ENCODE data around the gene PVALEF. TPM values are rescaled to one million over a fixed set of nuclear protein-coding genes. Genes with fewer than 3 reads are reported as not detected.

PVALEF gene
- total RNA-seq, 1 donor from 2014 or later = not detected

DNA sequence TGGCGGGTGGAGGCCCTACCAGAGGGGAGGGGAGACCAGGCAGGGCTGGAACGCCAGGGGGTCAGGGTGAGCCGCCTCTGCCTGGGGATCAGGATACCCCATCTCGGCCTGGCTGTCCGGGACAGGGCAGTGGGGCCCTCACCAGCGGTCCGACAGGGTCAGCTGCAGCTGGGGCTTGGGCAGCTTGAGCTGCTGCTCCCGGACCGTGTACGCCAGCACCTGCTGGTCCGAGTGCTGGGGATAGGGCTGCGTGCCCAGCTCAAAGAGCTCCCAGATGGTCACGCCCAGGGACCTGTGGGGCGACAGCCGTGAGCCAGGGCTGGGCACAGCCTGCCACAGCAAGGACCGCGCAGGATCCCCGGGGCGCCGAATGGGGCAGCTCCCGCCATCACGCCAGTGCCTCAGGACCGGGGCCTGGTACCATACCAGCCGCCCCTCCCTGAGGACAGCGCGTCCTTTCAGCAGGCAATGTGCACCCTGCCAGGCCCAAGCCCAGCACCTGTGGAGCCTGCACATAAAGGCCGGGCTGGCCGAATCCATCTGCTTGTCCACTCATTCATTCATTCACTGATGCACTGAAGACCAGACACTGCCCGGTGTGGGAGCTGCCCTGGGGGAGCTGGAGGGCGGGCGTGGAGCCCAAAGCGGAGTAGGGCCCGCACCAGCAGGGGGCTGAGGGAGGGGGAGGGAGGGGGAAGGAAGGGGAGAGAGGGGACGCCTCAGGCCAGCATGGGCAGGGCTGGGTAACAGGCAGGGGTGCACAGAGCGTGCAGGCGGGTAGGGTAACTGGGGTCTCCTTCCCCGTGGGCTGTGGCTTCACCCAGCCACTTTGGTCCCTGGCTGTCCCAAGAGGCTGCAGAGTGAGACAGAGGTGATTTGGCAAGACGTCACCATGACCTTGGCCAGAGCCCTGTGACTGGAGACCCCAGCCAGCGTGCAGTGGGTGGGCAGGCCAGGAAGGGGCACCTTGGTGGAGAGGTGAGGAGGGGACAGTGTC lies 42.0 kb upstream of the PVALEF start:
- H3K4me1 Mint-ChIP-seq (ENCODE audit: low read depth) = no peaks in the 10 kb centered on the region
- intact Hi-C loops (cut with micrococcal nuclease) = no loop called here
- no peak overlapping the region for H3K27ac Mint-ChIP-seq
- H3K36me3 Mint-ChIP-seq (ENCODE audit: low read depth) = no peaks in the 10 kb centered on the region
- no peaks in the 10 kb centered on the region for H3K9me3 Mint-ChIP-seq
- no peaks in the 10 kb centered on the region for H3K27me3 Mint-ChIP-seq (ENCODE audit: insufficient read depth)
- no peak for DNase-seq (ENCODE audit: low spot score)
- no peak overlapping the region for H3K4me3 Mint-ChIP-seq

DNA sequence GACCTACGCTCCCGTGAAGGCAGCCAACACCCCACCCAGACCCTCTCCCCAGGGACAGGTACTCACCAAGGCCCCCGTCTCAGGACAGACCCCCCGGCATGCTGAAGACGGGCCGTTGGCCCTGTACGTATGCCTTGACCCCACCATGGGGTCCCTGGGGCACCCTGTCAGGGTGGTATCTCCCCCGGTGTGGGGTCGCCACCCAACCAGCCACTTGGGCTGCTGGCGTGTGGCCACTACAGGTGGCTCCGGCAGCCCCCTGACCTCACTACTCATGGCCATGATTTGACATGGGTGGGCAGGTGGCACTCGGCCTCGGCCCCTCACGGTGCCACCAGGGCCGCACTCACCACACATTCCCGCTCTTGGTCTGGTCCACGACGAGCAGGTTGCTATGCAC lies 40.9 kb upstream of the PVALEF start:
- Mint-ChIP-seq H3K9me3 (no peaks in the 10 kb centered on the region), H3K27ac (no peak overlapping the region), H3K4me3 (no peak overlapping the region), H3K27me3 (ENCODE audit: insufficient read depth) (no peaks in the 10 kb centered on the region), H3K4me1 (ENCODE audit: low read depth) (no peaks in the 10 kb centered on the region), H3K36me3 (ENCODE audit: low read depth) (no peaks in the 10 kb centered on the region)
- DNase-seq (ENCODE audit: low spot score) = no peak
- intact Hi-C loops (cut with micrococcal nuclease) = no loop called here

DNA sequence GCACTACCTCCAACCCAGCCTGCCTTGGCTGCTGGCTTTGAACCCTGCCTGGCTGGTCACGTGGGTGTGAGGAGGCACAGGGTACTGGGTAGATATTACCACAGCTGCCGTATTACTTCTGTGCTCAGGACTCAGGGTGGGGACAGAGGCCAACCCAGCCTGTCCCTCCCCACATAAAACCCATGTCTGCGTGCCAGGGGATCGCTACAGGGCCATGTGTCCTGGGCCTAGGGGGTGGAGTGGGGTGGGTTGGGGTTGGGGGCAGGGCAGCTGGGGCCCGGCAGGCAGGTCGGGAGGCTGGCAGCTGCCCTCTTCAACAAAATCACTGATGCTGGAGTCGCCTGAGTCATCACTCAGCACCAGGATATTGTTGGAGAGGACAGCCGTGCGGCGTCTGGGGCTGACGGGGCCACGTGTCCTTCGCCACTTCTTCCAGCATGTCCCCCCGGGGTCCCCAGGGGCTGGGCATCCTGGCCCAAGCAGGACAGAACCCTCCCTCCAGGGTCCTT lies 39.7 kb upstream of the PVALEF start:
- intact Hi-C loops (cut with micrococcal nuclease) = no loop called here
- no peak overlapping the region for H3K4me3 Mint-ChIP-seq
- no peak overlapping the region for H3K27ac Mint-ChIP-seq
- H3K27me3 Mint-ChIP-seq (ENCODE audit: insufficient read depth) = no peaks in the 10 kb centered on the region
- H3K9me3 Mint-ChIP-seq = no peaks in the 10 kb centered on the region
- DNase-seq (ENCODE audit: low spot score) = no peak
- H3K36me3 Mint-ChIP-seq (ENCODE audit: low read depth) = no peaks in the 10 kb centered on the region
- H3K4me1 Mint-ChIP-seq (ENCODE audit: low read depth) = no peaks in the 10 kb centered on the region

DNA sequence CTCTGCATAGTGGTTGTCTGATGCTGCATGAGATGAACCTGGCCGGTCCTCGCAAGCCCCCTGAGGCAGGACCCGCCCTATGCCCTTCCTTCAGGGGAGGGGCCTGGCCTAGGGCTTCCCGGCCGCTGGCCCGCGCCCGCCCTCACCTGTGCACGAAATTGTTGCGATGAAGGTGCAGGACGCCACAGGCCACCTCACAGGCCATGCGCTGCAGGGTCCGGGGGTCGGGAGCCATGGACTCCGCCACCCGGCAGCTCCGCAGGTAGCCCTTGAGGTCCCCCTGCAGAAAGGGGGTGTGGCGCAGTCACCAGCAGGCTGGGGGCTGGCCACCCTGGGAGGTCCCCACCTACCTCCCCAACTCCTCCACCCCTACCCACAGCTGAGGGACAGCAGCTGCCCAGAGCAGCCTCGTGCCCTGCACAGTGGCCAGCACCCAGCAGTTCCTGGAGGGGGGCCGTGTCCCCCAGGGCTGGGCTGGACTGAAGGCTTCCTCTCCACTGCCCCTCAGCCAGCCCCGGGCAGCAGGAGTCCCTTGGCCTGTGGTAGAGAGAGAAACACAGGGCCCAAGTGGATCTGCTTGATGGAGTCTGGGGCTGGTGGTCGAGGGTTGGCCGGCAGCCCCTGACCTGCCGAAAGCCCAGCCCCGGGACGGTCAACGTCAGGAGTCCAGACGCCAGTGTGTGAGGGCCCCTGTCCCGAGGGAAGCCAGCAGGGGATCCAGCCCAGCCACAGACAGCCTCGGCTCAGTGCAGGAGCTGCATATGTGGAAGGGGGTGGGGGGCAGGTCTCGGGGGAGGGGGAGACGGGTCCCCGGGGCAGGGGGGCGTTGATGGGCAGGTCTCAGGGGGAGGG lies 38.8 kb upstream of the PVALEF start:
- H3K27me3 Mint-ChIP-seq (ENCODE audit: insufficient read depth) = no peaks in the 10 kb centered on the region
- DNase-seq (ENCODE audit: low spot score) = no peak
- intact Hi-C loops (cut with micrococcal nuclease) = no loop called here
- no peak overlapping the region for H3K27ac Mint-ChIP-seq
- H3K4me1 Mint-ChIP-seq (ENCODE audit: low read depth) = no peaks in the 10 kb centered on the region
- H3K36me3 Mint-ChIP-seq (ENCODE audit: low read depth) = no peaks in the 10 kb centered on the region
- H3K4me3 Mint-ChIP-seq = no peak overlapping the region
- H3K9me3 Mint-ChIP-seq = no peaks in the 10 kb centered on the region

DNA sequence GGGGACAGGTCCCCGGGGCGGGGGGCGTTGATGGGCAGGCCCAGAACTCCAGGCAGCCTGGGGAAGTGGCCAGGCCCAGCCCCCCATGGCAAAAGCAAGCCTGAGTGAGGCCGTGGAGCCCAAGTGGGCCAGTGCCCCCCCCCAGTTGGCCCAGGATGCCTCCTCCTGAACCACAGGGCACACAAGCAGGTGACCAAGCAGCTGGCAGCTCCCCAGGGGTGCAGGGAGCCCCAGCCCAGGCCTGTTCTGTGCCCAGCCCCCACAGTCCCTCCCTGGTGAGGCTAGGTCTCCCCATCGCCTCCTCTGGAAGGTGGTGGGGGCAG lies 38.2 kb upstream of the PVALEF start:
- Mint-ChIP-seq H3K27me3 (ENCODE audit: insufficient read depth) (no peaks in the 10 kb centered on the region), H3K36me3 (ENCODE audit: low read depth) (no peaks in the 10 kb centered on the region), H3K27ac (no peak overlapping the region), H3K4me3 (no peak overlapping the region), H3K9me3 (no peaks in the 10 kb centered on the region), H3K4me1 (ENCODE audit: low read depth) (no peaks in the 10 kb centered on the region)
- intact Hi-C loops (cut with micrococcal nuclease) = no loop called here
- DNase-seq (ENCODE audit: low spot score) = no peak

DNA sequence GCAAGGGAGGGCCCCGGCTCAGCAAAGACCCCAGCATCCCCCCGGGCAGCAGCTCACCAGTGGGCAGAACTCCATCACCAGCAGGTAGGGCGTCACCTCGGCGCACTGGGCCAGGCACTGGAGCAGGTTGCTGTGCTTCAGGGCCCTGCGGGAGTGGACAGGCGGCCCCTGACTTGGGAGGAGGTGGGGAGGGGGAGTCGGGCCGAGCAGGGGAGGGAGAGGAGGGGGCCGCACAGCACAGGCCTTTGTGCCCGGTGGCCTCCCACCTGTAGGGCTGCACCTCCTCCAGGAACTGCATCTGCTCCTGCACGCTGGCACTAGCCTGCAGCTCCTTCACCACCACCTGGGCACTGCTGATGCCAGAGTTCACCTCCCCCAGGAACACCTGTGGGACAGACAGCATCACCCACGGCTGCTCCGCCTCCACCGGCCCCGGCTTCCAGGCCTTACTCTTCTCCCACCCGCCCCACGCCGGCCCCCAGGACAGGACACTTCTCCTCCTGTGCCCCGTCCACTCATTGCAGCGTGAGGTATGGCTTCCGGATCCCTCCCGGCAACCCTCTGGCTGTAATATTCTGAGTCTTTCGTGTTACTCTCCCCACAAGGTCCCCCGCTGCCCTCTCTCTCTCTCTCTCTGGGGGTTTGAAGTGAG lies 37.7 kb upstream of the PVALEF start:
- Mint-ChIP-seq H3K27me3 (ENCODE audit: insufficient read depth) (no peaks in the 10 kb centered on the region), H3K4me1 (ENCODE audit: low read depth) (no peaks in the 10 kb centered on the region), H3K27ac (no peak overlapping the region), H3K4me3 (no peak overlapping the region), H3K36me3 (ENCODE audit: low read depth) (no peaks in the 10 kb centered on the region), H3K9me3 (no peaks in the 10 kb centered on the region)
- no peak for DNase-seq (ENCODE audit: low spot score)
- intact Hi-C loops (cut with micrococcal nuclease) = no loop called here

DNA sequence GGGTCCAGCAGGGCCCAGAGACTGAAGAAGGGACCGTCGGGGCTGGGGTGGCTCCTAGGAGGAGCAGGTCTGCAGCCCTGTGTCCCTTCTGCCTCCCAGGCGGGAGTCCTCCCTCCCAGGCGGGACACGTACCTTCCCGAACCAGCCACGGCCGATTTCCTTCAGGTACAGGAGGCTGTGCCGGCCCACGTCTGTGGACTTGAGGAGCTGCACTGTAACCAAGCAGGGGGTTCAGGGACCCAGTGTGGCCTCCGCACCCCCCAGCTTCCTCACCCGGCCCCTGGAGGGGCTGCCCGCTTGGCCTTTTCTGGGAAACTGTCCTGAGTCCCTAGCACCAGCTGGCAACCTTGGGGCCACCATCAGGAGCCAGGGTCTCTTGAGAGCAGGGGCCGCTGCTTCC lies 37.0 kb upstream of the PVALEF start:
- Mint-ChIP-seq H3K27ac (no peak overlapping the region), H3K36me3 (ENCODE audit: low read depth) (no peaks in the 10 kb centered on the region), H3K9me3 (no peaks in the 10 kb centered on the region), H3K4me1 (ENCODE audit: low read depth) (no peaks in the 10 kb centered on the region), H3K27me3 (ENCODE audit: insufficient read depth) (no peaks in the 10 kb centered on the region), H3K4me3 (no peak overlapping the region)
- intact Hi-C loops (cut with micrococcal nuclease) = no loop called here
- no peak for DNase-seq (ENCODE audit: low spot score)

DNA sequence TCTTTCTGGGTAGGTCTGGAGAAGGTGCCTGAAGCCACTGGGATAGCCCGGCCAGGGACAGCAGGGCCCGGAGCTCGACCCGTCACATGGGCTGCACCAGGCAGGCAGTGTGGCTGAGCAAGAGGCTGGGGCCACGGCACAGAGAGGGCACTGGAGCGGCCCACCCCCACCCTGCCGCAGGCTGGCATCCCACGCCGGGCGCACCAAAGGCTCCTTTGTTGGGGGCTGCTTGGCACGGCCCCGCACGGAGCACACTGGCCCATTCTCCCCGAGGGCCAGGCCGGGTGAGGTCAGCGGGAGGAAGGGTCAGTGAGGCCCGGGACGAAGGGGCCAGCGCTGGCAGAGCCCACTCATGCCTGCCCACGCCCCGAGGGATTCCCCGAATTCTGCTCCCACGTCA lies 36.5 kb upstream of the PVALEF start:
- Mint-ChIP-seq H3K27me3 (ENCODE audit: insufficient read depth) (no peaks in the 10 kb centered on the region), H3K27ac (no peak overlapping the region), H3K9me3 (no peaks in the 10 kb centered on the region), H3K4me3 (no peak overlapping the region), H3K36me3 (ENCODE audit: low read depth) (no peaks in the 10 kb centered on the region), H3K4me1 (ENCODE audit: low read depth) (no peaks in the 10 kb centered on the region)
- no peak for DNase-seq (ENCODE audit: low spot score)
- intact Hi-C loops (cut with micrococcal nuclease) = no loop called here

DNA sequence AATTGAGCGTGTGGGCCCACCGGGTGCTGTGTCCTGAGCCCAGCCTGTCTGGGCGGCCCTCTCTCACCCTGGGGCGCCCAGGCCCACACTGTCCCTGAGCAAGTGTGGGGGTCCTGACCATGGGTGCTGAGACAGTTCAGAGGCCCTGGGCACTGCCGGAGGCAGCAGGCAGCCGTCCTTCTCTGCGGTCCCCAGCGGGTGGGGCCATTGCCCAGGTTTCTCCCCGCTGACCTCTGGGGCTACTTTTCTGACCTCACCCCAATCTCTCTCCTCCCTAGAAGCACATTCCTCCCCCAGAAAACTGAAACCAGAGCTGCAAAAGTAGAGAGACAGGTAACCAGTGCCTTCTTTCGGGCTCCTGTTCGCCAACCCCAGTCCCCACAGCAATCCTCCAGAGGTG lies 36.0 kb upstream of the PVALEF start:
- Mint-ChIP-seq H3K27me3 (ENCODE audit: insufficient read depth) (no peaks in the 10 kb centered on the region), H3K9me3 (no peaks in the 10 kb centered on the region), H3K4me1 (ENCODE audit: low read depth) (no peaks in the 10 kb centered on the region), H3K4me3 (no peak overlapping the region), H3K27ac (no peak overlapping the region), H3K36me3 (ENCODE audit: low read depth) (no peaks in the 10 kb centered on the region)
- DNase-seq (ENCODE audit: low spot score) = no peak
- intact Hi-C loops (cut with micrococcal nuclease) = no loop called here

DNA sequence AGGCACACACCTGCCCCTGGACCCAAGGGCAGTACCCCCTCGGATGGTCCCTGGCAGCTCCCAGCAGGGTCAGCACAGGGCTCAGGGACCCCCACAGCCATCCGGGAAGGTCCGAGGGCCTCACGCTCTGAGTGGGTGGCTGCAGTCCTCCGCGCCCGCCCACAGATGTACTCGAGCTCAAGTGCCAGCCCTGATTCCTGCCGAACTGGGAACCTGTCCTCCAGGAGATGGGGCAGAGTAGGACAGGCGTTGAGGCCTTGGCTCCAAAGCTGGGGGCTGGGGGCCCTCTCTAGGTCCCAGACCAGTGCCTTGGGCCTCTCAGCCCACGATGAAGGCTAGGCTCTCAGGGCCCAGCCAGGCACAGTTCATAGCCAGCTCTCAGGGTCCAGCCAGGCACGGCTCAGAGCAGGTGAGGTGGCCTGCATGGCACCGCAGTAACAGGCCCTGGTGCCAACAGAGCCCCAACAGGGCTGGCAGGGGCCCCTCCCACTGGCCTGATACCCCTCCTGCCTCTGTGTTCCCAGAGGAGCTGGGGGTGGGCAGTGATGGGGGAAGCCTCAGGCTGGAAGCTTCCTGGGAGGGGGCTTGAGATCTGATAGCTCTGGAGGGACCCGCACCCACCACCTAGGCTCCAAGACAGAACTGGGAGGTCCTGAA lies 35.5 kb upstream of the PVALEF start:
- intact Hi-C loops (cut with micrococcal nuclease) = no loop called here
- H3K27ac Mint-ChIP-seq = no peak overlapping the region
- H3K9me3 Mint-ChIP-seq = no peaks in the 10 kb centered on the region
- no peaks in the 10 kb centered on the region for H3K36me3 Mint-ChIP-seq (ENCODE audit: low read depth)
- H3K4me1 Mint-ChIP-seq (ENCODE audit: low read depth) = no peaks in the 10 kb centered on the region
- no peak for DNase-seq (ENCODE audit: low spot score)
- no peak overlapping the region for H3K4me3 Mint-ChIP-seq
- H3K27me3 Mint-ChIP-seq (ENCODE audit: insufficient read depth) = no peaks in the 10 kb centered on the region

DNA sequence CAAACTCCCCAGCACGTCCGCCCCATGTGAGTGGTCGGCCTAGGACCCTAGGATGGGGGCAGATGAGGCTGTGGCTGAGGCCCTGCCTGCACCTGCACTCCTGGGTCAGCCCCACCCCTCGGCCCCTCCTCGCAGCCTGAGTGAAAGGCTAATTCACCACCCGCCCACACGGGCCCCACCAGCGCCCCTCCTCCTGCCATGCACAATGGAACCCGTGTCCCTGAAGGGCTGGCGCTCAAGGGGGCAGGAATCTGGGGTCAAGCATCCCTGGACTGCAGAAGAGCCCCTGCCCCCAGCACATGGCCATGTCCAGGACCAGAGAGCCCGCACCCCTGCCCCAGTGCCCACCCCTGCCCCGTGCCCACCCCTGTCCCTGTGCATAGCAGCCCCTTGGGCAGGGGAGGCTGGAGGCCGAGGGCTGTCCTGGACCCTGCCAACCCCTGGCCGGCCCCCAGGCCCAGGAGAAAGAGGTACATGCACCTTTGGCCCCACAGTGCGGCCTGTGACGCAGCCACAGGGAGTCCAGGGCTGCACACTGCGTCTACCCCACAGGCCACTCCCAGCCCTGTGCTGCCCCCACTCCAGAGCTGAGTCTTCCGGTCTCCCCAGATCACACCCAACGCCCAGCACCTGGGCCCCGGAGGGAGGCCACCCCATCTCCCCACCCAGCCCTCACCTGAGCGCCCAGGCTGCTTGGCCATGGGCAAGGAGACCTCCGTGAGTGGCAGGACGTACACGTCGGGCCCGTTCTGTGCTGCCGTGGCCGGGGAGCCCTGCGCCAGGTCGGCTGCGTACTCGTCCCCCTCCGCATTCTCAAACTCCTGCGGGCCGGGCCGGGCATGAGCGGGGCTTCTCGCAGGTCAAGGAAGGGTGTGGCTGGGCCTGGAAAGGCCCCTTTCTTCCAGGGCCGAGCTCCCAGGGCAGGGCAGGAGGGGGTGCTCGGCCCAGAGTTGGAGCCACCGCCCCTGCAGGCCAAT lies 34.6 kb upstream of the PVALEF start:
- no peaks in the 10 kb centered on the region for H3K9me3 Mint-ChIP-seq
- no peaks in the 10 kb centered on the region for H3K27me3 Mint-ChIP-seq (ENCODE audit: insufficient read depth)
- no peak overlapping the region for H3K4me3 Mint-ChIP-seq
- no peak overlapping the region for H3K27ac Mint-ChIP-seq
- DNase-seq (ENCODE audit: low spot score) = no peak
- intact Hi-C loops (cut with micrococcal nuclease) = no loop called here
- H3K4me1 Mint-ChIP-seq (ENCODE audit: low read depth) = no peaks in the 10 kb centered on the region
- no peaks in the 10 kb centered on the region for H3K36me3 Mint-ChIP-seq (ENCODE audit: low read depth)

Data from activated T-helper 1 cell treated with anti-CD3 and anti-CD28 coated beads, Interleukin-12 subunit alpha, Interleukin-12 subunit beta, Interleukin-2, Interleukin-4 antibody, amounts not matched to agents 30 ng/mL and 10 ng/mL and 1 ng/mL, durations not matched to agents 14 hours and 24 hours and 36 hours (primary cell).